Fibroblast of lung (primary cell): ENCODE data around the gene LHCGR.

ENCODE experiments used
- EZH2 ChIP-seq: IDR thresholded peaks from 2 replicates; pipeline ENCODE4 v1.5.1; 2012; ENCODE audit warnings: low read length, control low read depth, mild to moderate bottlenecking; ENCODE audit errors: missing control alignments
- TF ChIP-seq, protein P1 (sequence below), 2 donors: IDR thresholded peaks in 1 of 2; conservative IDR thresholded peaks in 1 of 2; 1 replicate in 1 of 2; 2 replicates in 1 of 2; pipeline ENCODE4 v1.5.1; 2011 to 2012; ENCODE audit warnings: low read length in 2 of 2, control low read depth in 1 of 2, inconsistent platforms in 1 of 2, low read depth in 1 of 2, mild to moderate bottlenecking in 1 of 2

DNA sequence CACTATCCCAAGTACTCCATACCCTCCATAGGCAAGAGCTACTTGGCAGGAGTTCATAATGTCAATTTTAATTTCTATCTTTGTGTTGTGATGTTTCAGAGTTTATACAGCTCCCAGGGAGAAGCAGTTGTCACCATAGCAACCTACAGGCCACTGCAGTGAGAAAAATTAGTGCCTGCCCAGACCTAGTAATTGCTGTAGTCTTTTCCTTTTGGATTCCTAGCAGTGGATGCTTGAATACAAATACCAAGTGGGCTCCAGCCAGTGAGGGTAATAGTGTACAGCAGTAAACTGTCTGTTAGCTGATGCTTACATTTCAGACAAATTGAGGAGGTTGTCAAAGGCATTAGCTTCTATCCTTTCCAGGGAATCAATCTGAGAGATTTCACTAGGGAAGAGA lies 26.7 kb downstream of the LHCGR start:
- no peak for TF ChIP-seq EZH2
- TF ChIP-seq, protein P1, sequence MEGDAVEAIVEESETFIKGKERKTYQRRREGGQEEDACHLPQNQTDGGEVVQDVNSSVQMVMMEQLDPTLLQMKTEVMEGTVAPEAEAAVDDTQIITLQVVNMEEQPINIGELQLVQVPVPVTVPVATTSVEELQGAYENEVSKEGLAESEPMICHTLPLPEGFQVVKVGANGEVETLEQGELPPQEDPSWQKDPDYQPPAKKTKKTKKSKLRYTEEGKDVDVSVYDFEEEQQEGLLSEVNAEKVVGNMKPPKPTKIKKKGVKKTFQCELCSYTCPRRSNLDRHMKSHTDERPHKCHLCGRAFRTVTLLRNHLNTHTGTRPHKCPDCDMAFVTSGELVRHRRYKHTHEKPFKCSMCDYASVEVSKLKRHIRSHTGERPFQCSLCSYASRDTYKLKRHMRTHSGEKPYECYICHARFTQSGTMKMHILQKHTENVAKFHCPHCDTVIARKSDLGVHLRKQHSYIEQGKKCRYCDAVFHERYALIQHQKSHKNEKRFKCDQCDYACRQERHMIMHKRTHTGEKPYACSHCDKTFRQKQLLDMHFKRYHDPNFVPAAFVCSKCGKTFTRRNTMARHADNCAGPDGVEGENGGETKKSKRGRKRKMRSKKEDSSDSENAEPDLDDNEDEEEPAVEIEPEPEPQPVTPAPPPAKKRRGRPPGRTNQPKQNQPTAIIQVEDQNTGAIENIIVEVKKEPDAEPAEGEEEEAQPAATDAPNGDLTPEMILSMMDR (conservative IDR thresholded peaks at IDR 0.05 in 1 of 2, IDR thresholded peaks at IDR 0.05 in 1 of 2; ENCODE audit: low read depth in 1 of 2, low read length in 2 of 2) = no peak
